Stimulated activated CD4-positive, alpha-beta T cell treated with anti-CD3 and anti-CD28 coated beads, Interleukin-15, amount 100 ng/mL, for 24 hours (primary cell): Measurements from ENCODE around the gene DENND10.
"Not testable (repeated sequence)": the region's sequence is repeated elsewhere in the genome, so short reads cannot be mapped to it uniquely, and the experiment has no call there.

Experiments
- DNase-seq: peaks from one replicate; pipeline ENCODE4 v3.0.0-alpha.2; 2020

Gene DENND10, protein sequence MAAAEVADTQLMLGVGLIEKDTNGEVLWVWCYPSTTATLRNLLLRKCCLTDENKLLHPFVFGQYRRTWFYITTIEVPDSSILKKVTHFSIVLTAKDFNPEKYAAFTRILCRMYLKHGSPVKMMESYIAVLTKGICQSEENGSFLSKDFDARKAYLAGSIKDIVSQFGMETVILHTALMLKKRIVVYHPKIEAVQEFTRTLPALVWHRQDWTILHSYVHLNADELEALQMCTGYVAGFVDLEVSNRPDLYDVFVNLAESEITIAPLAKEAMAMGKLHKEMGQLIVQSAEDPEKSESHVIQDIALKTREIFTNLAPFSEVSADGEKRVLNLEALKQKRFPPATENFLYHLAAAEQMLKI

DNA sequence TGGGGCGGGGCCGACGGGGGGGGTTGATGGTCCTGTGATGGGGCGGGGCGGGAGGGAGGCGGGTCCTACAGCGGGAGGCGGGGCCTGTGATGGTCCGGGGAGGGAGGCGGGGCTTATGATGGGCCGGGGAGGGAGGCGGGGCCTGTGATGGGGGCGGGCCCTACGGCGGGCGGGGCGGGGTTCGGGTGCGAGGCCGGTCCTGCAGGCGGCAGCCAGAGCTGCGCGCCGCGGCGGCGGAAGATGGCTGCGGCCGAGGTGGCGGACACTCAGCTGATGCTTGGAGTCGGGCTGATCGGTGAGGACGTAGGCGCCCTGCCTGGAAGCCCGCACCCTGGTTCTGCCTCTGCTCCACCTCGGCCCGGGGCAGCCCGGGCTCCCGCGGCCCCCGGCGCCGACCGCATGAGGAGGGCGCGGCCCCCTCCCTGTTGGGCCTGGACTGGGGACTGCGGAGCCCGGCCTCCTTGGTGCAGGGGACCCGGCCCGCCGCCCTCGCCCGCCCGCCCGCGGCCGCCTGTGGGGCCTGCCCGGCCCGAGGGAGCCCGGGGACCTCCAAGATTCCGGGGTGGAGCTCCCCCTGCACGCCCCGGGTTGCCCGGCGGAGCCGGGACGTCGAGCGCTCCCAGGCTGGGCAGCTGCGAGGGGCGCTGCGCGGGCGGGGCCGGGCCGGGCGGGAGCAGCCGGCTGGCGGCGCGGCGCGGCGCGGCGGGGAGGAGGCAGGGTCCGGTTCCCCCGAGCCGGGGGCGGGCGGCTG is at the start of gene DENND10:
Gene DENND10, plus strand, starts transcription at position 211 of the 751 bp plus-strand sequence. Its CDS starts 30 bp downstream, at position 241.
- DNase-seq, result peak; percentile 80

DNA sequence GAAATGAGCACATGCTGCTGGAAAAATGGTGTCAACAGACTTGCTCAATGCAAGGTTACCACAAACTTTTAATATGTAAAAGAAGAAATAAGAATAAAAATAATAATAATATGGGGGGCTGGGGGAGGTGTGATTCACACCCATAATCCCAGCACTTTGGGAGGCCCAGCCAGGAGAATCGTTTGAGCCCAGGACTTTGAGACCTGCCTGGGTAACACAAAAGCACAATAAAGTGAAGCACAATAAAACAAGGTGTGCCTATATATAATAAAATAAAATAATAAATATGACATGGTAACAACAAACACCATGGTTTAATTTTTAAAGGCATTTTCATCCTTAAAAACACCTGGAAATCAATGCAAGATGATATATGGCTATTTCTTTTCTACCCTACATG is 48.4 kb upstream of the DENND10 start:
- DNase-seq, result no peak

DNA sequence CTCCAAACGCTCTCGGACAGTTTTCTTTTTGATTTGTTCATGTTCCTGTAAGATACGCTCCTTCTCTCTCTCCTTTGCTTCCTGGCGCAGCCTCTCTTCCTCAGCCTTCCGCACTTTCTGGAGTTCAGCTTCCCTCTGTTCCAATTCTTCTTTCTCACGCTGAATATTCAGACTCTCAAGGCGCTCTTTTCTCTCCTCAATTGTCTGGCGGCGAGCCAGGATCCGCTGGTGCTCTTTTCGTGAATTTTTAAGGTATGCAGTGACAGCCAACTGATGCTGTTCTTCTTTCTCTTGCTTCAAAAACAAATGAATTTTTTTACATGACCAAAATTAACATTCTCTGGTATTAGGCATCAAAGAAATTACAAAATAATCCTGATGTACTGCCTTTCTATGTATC is 45.9 kb upstream of the DENND10 start:
- no peak for DNase-seq

DNA sequence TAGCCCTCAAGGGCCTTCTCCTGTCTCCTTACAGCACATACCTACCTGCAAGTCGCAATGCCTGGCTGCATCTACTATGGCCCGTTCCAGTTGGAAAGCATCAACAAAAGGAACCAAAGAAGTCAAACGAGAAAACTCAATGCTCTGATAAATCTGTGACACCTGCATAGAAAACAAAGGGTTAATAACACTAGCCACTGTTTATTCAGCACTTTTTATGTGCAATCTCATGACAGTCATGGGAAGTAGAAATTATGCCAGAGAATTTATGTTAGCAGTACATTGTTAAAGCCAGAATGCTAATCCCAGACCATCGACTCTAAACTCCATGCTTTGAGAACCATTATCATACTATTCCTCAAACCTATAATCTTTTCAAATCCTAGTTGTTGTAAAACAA is 44.4 kb upstream of the DENND10 start:
- DNase-seq, result no peak

DNA sequence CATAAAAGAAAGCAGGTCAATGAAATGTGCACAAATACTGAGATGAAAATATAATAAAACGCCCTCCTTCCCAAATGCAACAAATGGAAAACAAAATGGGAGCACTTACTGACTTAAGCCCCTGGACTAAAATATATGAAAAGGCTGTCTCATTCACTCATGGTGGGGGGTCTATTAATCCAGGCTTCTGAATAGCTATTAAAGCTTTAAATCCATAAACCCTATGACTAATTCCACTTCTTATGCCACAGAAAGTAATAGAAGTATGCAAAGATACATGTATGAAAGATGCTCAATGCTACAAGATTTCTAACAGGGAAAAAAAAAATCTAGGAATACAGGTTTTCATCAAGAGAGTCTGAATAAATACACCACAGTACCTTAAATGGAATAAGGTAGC is 43.8 kb upstream of the DENND10 start:
- DNase-seq, result no peak

DNA sequence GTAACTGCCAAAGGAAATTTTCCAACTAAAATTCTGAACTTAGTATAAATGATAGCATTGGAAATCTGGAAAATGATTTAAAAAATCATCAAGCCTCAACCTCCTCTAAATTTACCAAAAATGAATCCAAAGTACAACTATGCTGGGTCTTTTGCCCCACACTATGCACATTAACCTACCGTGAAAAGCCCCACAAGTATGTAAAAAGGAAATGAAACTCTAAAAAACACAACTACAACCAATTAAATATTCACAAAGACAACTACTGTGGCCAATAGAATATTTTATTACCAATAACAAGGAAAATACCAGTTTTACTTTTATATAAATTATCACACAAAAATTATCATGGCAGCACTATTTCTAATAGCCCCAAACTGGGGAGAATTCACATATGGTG is 42.6 kb upstream of the DENND10 start:
- DNase-seq, result no peak

DNA sequence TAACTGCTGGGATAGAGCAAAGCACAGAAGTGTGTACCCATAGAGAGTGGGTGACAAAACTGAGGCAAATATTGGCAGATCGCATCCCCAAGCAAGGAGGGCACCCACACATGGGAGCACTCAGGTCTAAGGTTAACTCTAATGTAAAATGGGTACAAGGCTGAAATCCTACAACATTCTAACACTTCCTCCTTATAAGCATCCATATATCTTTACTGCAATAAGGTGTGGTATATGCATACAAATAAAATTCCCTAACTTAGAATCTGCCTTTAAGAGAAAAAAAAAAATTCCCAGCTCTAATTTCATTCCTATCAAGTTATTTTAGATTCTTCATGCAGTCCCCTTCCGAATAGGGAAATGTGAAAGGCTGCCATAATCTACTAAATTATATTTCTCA is 42.0 kb upstream of the DENND10 start:
- DNase-seq, result no peak

DNA sequence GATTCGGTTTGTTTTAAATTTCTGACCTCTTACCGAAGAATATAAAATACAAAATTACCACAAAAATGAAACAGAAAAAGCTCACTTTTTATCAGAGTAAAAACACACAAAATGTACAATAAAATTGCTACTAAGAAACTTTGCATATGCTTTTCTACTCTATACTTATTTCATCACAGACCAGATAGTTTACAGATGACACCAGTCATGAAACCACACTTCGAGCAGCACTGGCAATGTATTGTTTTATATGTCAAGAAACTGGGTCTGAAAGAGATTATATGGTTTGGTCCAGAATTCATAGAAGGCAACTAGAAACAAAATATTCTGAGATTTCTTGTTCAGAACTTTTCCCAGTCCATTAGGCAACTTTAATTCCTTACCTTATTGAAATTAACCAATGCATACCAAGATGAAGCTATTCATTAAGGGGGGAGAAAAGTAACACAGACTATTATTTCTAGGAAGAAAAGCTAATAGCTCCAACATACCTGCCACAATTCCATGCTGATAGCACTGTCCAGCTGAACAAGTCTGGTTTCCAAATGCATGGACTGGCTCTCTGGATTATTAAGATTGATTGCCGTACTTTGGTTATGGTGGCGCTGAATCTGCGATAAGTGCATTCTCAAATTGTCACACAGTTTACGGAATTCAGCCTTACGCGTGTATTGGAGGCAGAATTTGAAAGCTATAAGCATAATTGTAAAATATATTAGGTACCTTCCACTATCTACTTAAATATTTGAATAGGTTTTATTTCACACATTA is 33.3 kb upstream of the DENND10 start:
- DNase-seq, result no peak

DNA sequence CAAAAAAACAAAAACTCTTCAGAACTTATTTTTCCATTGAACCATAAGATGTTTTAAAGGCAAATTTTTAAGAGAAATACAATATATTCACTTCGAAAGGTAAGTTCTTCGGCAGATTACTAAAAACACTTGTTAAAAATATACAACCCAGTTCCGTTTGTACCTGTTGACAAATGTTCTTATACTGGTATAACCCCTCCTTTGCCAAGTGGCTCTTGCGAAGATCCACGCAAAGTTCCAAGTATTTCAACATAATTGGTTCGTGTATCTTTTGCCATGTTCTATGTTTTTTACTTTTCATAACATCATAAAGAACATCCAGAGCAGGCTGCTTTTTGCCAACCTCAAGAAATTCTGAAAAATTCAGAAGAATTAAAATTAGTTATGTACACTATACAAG is 30.3 kb upstream of the DENND10 start:
- no peak for DNase-seq

DNA sequence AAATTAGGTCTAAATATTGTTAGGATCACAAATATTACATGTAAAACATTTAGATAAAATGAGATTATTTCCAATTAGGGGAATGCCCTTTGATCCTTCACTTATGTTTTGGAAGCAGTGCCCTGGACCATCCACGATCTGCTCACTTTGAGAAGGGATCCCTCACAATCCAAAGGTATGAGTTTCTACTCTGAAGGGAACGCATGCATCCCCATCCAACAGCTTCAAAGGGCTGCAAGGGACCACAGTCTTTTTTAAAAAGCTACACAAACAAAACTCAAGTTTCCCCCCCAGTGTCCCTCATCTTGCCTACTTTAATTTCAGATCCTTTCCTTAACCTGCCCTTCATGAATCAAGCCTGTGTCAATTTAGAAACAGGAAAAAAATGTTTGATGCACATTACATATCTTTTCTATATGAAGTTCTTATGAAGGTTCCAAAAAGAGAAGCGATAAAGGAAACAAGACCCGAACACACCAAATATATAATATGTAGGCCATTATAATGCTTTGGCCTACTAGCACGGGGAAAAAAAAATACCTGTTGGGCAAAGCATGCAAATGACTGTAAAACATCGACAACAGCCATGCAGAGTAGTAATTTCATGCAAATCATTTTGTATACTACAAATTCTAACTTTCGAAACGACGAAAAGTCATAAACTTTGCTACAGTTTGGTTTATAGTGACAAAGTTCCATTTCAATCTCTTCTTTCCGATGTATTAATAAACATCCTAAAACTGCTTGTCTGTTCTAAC is 25.3 kb upstream of the DENND10 start:
- no peak for DNase-seq

DNA sequence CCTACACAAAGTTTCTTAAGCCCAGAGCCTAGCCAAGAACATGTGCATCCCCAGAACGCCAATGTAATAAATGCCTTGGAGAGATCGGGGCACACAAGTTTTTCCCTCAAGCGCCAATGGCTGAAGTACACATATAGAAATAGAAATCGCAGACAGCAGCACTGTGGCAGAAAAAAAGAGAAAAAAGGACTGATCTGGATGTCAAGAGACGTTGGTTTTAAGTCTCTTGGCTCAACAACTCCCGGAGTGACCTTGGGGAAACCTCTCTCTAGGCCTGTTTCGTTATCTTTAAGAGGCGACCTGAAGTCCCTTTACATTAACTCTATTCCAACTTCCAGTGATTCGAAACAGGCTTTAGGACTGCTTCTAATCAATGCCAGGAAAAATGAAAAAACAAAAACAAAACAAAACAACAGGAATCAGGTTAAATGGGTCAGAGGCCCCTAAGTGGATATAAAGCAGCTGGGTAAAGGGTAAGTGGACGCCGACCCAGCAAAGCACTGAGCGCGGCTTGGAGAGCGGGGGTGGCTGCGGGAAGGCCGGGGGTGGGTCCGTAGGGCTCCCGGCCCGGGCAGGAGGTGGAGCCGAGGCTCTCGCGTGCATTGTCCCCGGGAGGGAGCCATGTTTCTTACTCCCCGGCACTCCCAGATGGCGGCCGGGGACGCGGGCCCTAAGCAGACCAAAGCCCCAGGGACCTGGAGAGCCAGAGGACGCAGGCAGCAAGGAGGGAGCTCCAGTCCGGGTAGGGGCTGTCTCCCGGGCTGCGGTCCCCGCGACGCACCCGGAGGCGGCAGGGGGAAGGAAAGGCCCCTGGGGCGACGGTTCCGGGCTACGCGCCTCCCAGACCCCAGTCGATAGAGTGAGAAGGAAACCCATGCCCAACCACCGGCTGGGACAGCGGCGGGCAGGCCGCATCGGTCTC is 24.1 kb upstream of the DENND10 start:
- peak; percentile 81 for DNase-seq

DNA sequence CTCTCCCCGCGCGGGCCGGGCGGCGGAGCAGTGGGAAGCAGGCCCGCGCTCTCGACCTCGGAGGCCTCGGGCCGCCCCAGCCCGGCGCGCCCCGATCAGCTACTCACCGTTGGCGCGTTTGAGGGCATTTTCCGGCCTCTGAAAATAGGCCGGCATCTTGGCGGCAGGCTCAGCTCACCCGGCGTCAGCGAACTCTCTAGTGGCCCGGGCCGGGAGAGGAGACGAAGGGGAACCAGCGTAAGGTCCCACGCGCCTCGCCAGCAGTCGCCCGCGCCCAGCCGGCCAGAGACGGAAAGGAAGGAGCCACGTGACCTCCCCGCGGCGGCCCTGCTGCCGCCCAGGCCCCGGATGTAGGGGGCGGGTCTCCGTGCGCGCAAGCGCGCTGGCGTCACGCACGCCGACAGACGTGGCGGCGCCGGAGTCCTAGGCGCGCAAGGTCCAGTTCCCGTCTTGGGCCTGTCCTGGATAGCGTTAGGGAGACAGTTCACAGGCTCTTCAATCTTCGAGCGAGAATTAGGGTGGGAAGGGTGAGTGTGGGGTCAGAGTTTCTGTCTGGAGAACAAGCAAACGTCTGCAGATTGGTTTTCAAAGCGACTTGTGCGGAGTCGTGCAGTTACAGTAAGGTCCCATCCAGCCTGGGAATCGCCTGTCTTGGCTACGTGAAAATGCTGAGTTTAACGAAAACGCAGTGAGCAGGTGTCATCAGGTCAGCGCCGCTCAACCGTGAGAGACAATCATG is 23.2 kb upstream of the DENND10 start, which contains the start of gene EIF3A:
Gene EIF3A, minus strand, starts transcription at position 297 of the 739 bp plus-strand sequence. Its CDS starts 141 bp downstream, at position 156.
- peak; percentile 93 for DNase-seq

DNA sequence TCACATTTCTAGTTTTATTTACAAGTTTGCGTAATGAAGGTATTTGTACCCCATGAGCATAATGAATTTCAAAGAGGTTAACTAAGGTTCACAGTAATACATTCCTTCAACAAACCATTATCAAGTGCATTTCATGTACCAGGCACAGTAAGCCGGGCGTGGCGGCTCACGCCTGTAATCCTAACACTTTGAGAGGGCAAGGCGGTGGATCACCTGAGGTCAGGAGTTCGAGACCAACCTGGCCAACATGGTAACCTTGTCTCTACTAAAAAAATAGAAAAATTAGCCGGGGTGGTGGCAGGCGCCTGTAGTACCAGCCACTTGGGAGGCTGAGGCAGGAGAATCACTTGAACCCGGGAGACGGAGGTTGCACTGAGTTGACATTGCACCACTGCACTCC is 19.0 kb upstream of the DENND10 start:
- DNase-seq, result no peak

DNA sequence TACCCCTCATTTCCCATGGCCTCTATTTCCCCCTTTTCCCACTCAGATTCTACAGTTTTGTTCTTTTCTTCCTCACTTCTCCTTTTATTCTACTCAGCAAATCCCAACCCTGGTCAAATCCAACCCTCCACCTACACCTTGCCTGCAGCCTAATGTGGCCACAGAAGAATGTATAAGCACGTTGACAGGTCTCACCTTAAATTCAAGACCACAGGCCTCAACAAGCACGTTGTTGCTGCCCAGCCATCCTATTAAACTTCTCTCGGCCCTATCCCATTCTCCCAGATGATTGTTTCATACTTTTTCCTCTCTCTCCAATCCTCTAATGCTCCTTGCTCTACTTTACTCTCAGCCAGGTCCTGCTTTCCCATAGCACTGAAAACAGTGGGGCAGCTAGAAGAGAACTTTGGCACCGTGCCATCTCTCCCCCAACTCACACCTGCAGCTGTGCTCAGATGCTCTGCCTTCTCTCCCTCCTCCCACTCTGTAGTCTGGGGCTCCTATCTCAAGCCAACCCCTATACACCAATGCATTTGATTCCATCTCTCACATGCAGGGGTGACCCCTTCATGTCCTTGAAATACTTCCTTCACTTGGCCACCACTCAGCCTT is 16.5 kb upstream of the DENND10 start:
- DNase-seq, result no peak

DNA sequence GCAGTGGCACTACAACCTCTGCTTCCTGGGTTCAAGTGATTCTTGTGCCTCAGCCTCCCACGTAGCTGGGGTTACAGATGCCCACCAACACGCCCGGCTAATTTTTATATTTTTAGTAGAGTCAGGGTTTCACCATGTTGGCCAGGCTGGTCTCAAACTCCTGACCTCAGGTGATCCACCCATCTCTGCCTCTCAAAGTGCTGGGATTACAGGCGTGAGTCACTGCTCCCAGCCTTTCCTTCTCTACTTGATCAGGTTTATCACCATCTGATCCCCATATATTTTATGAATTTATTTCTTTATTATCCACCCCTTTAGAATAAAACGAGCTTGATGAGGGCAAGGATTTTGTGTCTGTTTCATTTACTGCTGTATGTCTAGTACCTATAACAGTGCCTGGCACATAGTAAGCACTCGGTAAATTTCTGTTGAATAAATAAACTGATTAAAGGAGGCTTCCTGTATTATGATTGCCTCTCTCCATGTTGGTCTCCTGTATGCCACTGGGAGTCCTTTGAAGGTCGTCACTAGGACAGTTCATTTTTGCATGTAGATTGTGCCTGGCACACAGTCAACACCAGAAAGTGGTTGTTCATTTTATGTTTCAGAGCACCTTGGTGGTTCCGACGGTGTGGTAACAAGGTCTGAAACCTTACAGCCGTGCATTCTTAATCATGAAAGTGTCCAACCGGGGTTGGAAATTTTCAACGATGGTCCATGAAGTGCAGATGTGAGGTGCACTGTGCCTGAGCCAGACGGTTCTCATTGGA is 13.7 kb upstream of the DENND10 start:
- peak; percentile 56 for DNase-seq

DNA sequence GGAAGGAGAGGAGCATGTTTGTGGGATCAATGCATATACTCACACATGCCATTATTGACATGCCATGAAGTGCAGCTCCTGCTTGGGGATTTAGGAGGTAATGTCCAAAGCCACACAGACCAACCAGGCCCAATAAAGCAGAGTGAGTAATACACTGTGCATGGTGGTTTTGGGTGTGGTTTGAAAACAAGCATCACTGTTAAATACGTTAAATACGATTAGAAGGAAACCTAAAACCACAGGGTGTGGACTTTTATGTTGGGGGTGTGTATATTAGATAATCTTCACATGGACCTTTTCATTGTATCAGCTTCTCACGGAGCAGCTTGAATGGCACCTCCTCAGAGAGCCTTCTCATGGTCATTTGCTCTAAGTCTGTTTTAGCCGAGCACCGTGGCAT is 12.9 kb upstream of the DENND10 start:
- DNase-seq, result peak; percentile 20

DNA sequence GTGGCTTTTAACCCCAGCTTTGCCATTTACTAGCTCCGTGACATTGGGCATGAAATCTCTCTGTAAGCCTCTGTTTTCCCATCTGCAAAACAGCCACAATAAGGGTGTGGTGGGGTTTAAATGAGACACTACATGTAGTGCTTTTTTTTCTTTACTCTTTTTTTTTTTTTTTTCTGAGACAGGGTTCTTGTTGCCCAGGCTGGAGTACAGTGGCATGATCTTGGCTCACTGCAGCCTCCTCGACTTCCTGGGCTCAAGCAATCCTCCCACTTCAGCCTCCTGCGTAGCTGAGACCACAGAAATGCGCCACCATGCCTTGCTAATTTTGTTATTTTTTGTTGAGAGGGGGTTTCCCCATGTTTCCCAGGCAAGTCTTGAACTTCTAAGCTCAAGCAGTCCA is 8.3 kb upstream of the DENND10 start:
- DNase-seq, result no peak

DNA sequence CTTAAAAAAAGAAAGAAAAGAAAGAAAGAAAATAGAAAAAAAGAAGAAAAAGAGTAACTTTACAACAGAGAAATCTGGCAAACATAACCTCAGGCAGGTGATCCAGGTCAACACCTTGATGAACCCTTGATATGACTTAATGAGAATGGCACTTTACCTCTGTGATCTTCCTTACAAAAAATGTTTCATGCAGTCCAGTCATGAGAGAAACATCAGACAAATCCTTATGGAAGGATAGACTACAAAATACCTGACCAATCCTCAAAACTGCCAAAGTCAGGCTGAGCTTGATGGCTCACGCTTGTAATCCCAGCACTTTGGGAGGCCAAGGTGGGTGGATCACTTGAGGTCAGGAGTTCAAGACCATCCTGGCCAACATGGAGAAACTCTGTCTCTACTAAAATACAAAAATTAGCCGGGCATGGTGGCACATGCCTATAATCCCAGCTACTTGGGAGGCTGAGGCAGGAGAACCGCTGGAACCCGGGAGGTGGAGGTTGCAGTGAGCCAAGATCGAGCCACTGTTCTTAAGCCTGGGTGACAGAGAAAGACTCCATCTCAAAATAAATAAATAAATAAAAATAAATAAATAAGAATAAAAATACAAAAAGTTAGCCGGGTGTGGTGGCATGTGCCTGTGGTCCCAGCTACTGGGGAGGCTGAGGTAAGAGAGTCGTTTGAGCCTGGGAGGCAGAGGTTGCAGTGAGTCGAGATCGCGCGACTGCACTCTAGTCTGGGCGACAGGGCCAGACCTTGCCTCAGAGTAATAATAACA is 7.1 kb upstream of the DENND10 start:
- DNase-seq, result not testable (repeated sequence)

DNA sequence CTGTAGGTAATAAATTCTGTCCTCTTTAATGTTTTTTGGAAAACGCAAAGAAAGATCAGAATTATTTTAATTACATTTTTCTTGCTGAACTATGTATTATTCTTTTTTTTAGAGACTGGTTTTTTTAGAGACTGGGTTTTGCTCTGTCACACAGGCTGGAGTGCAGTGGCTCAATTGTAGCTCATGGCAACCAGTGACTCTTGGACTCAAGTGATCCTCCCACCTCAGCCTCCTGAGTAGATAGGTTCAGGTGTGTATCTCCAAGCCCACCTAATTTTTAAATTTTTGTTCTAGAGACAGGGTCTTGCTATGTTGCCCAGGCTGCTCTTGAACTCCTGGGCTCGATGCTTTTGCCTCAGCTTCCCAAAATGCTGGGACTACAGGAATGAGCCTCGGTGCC is 5.3 kb upstream of the DENND10 start:
- no peak for DNase-seq
